ENCODE data around the gene NSD1. TPM values are rescaled to one million over a fixed set of nuclear protein-coding genes. Genes with fewer than 3 reads are reported as not detected.

Gene NSD1
- total and polyA plus RNA-seq, 2 of the 4 experiments (the other 2 are of a cell fraction), result 7.7 to 31.0 TPM

- intact Hi-C loops (cut with micrococcal nuclease), result loop anchor here (2.0 kb wide), 2 partner anchors 146 to 190 kb away; no protein-coding TSS in a partner anchor
- WGBS, 2 experiments (ENCODE audit: extremely low coverage in 2 of 2, insufficient read length in 1 of 2), result 24% methylated on average over 9 of the region's 20 CpGs; no CpG with 5 or more reads in 1 of the 2 experiments
- Histone ChIP-seq H3K36me3 (ENCODE audit: control insufficient read depth, insufficient read depth, low read length) (peaks cover 15% of the 10 kb centered on the region), H3K9ac (ENCODE audit: low read depth, low read length) (peak overlapping the region; percentile 25; the same call in 1 of the 2 replicates), H4K8ac (ENCODE audit: low read depth in 2 of 2, low read length in 2 of 2) (no peak overlapping the region), H3K14ac (replicated peaks; ENCODE audit: low read depth, low read length) (no peak overlapping the region), H2BK20ac (ENCODE audit: low read depth, low read length) (no peak overlapping the region), H3K27ac (ENCODE audit: insufficient read depth, low read length) (no peak overlapping the region; the same call in 1 of the 2 replicates), H2AK9ac (replicated peaks; ENCODE audit: low read depth, low read length, poor library complexity) (peak overlapping the region; percentile 73), H2BK15ac (ENCODE audit: low read depth, low read length) (no peak overlapping the region), H3K4me2 (ENCODE audit: low read depth, low read length) (peak overlapping the region; percentile 48), H2BK5ac (ENCODE audit: low read depth, low read length, poor library complexity, severe bottlenecking) (no peak overlapping the region), H3K4me1 (ENCODE audit: control insufficient read depth, insufficient read depth, low read length) (peaks cover 7% of the 10 kb centered on the region; the same call in 1 of the 2 replicates), H3K27me3 (ENCODE audit: control insufficient read depth, insufficient read depth, low read length) (no peaks in the 10 kb centered on the region), H3K4me3 (ENCODE audit: insufficient read depth, low read depth, low read length) (peak overlapping the region; percentile 29; the same call in 1 of the 2 replicates), H3K4ac (ENCODE audit: low read depth, low read length) (no peak overlapping the region), H3K23ac (ENCODE audit: low read depth, low read length) (no peak overlapping the region), H3K9me1 (ENCODE audit: insufficient read depth, low read length) (0 out of 2 replicates have a peak, but pooled peaks cover 2% of the 10 kb centered on the region), H2AFZ (replicated peaks; ENCODE audit: low read length, poor library complexity) (peak overlapping the region; percentile 58), H3K79me1 (ENCODE audit: low read depth in 1 of 2, low read length in 2 of 2) (peaks cover 9 to 57% of the 10 kb centered on the region in 2 experiments; a peak in 3 of 4 replicates), H4K91ac (ENCODE audit: insufficient read depth, low read depth, low read length) (no peak overlapping the region), H3K9me3 (ENCODE audit: control insufficient read depth, insufficient read depth, low read length) (no peaks in the 10 kb centered on the region), H3K18ac (ENCODE audit: low read depth, low read length) (no peak overlapping the region), H2AK5ac (ENCODE audit: low read depth, low read length) (no peak overlapping the region), H2BK120ac (ENCODE audit: low read depth, low read length) (no peak overlapping the region), H4K20me1 (ENCODE audit: insufficient read depth, low read length) (peaks cover 32% of the 10 kb centered on the region), H3K56ac (ENCODE audit: extremely low read depth, insufficient read depth, low read length) (no peak overlapping the region), H4K5ac (ENCODE audit: low read depth, low read length) (no peak overlapping the region)
- ChIA-PET CTCF (interaction anchor here (0.5 to 1.5 kb wide), 4 partner anchors 13 to 239 kb away, joined by 3 to 8 read pairs (median 4); no protein-coding TSS in a partner anchor), POLR2A (ENCODE audit: unreplicated experiment) (no interaction called here)
- ATAC-seq (ENCODE audit: low read depth) (no peak), DNase-seq (peak; percentile 18)
- in situ Hi-C loops (cut with MboI; ENCODE audit: low sequenced_read_pairs), result loop anchor here (5.0 kb wide), 1 partner anchor 136 kb away; the partner anchor contains the start of gene PRR7
- no TSS peak for BruUV-seq (replicated peaks)
- TF ChIP-seq RFX5 (IDR thresholded peaks at IDR 0.05; ENCODE audit: low read depth, low read length) (no peak), MAZ (IDR thresholded peaks at IDR 0.05; ENCODE audit: borderline replicate concordance, low read depth, low read length) (no peak), BHLHE40 (IDR thresholded peaks at IDR 0.05; ENCODE audit: low read depth, low read length) (no peak), ELK1 (IDR thresholded peaks at IDR 0.05; ENCODE audit: borderline replicate concordance, low read depth, low read length) (no peak), CEBPB (IDR thresholded peaks at IDR 0.05; ENCODE audit: low read depth, low read length) (no peak), NFE2L2 (IDR thresholded peaks at IDR 0.05; ENCODE audit: low read depth, low read length) (no peak)
- dilution Hi-C loops (cut with HindIII; ENCODE audit: low sequenced_read_pairs, unreplicated experiment), result no loop called here
Observed at GRCh38 chr5:177310757-177311391, 177.3 kb downstream of the NSD1 start.

All from IMR-90 (cell line).